GM04503 (cell line): ENCODE measurements around the gene GJA10.
A peak's percentile ranks its signal among the peaks of the same experiment; 100 is the strongest.
"Not testable (repeated sequence)": the region's sequence is repeated elsewhere in the genome, so short reads cannot be mapped to it uniquely, and the experiment has no call there.

Experiments used
- DNase-seq: peaks from one replicate; pipeline ENCODE4 v3.0.0-alpha.2; 2012; ENCODE audit warnings: low read depth

GJA10 gene

DNA sequence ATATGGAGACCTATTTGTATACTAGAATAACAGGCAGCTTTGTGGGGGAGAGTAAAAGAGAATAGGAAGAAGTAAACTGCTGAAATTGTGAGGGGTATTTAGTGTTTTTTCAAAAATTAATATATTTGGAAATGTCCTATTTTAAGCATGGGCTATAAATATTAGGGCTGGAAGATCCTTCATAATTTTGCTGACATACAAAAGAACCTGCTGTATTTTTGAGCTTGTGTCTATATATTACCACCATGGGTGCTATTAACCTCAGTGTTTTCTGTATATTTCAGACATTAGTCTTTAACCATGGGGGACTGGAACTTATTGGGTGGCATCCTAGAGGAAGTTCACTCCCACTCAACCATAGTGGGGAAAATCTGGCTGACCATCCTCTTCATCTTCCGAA is at the start of gene GJA10:
Gene GJA10 (plus strand): TSS at position 301 of the 400 bp plus-strand sequence. CDS start 0 bp downstream, at position 301.
- DNase-seq, result no peak

DNA sequence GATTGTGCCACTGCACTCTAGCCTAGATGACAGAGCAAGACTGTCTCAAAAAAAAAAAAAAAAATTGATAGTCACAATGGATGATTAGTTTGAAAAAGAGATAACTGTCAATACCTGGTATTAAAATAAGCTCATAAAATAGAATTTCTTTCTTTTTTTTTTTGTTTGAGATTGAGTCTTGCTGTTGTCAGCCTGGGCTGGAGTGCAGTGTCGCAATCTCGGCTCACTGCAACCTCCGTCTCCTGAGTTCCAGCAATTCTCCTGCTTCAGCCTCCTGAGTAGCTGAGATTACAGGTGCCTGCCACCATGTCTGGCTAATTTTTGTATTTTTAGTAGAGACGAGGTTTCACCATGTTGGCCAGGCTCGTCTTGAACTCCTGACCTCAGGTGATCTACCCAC is 46.8 kb upstream of the GJA10 start:
- not testable (repeated sequence) for DNase-seq

DNA sequence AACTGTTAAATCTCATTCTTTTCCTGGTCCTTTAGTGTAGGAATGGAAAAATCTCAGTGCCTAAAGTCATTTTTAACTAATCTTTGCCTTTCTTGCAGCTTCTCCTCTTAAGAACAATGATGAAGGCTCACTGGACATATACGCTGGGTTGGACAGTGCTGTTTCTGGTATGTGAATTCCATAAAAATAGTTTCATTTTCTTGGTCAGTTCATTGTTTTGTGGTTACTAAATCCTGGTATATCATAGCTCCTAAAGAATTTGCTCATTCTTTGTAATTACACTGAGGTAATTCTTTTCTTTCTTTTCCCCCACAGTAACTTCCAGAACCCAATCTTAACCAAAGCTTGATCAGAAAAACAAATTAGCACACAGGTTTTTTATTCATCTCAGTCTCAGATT is 41.2 kb upstream of the GJA10 start:
- peak; percentile 23 for DNase-seq

DNA sequence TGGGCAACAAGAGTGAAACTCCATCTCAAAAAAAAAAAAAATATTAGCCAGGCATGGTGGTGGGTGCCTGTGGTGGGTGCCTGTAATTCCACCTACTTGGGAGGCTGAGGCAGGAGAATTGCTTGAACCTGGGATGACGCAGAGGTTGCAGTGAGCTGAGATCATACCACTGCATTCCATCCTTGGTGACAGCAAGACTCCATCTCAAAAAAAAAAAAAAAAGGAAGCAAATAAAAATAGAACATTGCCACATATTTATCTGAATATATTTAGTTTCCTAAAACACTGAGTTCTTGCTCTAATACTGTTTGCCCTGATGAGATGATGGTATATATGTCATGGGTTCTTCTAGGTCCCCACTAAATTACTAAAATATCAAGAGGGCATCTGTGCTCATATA is 36.2 kb upstream of the GJA10 start:
- DNase-seq, result no peak

DNA sequence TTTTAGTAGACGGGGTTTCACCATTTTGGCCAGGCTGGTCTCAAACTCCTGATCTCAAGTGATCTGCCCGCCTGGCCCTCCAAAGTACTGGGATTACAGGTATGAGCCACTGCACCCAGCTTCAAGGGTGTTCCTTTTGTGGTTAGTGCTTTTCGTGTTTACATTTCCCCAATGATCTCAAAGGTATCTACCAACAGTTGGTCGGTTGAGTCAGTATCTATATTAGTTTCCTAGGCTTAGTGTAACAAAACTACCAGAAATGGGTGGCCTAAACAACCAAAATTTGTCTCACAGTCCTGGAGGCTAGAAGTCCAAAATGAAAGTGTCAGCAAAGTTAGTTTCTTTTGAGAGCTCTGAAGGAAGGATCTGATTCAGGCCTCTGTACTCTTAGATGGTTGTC is 34.5 kb upstream of the GJA10 start:
- DNase-seq, result no peak

DNA sequence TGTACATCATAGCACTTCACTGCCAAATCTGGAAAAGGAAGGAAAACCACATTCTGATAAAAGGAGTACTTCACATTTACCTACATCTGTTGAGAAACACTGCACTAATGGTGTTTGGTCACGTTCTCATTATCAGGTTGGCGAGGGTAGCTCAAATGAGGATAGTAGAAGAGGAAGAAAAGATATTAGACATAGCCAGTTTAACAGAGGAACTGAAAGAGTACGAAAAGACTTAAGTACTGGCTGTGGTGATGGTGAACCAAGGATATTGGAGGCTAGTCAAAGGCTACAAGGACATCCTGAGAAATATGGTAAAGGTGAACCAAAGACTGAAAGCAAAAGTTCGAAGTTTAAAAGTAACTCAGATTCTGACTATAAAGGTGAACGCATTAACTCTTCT is 32.0 kb upstream of the GJA10 start:
- no peak for DNase-seq

DNA sequence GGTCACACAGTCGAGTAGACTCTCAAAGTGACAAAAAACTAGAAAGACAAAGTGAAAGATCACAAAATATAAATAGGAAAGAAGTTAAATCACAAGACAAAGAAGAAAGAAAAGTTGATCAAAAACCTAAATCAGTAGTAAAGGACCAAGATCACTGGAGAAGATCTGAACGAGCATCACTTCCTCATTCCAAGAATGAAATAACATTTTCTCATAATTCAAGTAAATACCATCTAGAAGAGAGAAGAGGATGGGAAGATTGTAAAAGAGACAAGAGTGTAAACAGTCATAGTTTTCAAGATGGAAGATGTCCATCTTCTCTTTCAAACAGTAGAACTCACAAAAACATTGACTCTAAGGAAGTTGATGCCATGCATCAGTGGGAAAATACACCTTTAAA is 31.6 kb upstream of the GJA10 start:
- DNase-seq, result no peak

DNA sequence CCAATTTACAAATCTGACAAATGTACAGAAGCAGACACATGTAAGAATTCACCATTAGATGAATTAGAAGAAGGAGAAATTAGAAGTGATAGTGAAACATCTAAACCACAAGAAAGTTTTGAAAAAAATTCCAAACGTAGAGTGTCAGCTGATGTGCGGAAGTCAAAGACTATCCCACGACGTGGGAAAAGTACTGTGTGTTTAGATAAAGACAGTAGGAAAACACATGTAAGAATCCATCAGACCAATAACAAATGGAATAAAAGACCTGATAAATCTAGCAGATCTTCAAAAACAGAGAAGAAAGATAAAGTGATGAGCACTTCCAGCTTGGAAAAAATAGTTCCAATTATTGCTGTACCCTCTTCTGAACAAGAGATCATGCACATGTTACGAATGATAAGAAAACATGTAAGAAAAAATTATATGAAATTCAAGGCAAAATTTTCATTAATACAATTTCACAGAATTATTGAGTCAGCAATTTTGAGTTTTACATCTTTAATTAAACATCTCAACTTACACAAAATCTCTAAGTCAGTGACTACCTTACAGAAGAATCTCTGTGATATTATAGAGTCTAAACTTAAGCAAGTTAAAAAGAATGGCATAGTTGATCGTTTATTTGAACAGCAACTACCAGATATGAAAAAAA is 28.1 kb upstream of the GJA10 start:
- DNase-seq, result no peak

DNA sequence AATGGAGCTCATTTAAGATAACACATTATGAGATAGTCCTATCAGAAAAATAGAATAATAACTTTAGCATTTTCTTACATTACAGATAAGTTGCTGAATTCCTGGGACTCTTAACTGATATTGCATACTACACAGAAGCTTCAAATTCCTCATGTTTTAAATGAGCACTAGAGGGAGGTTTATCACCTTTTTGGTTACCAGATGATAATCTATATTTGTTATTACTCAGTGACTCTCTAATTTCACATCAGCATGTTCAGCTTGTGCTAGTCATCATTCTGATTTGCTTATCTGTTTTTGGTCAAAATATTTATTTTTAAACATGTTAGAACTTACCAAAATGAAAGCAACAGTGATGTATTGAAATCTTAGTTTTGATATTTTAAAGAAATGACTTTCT is 20.5 kb upstream of the GJA10 start:
- DNase-seq, result no peak

DNA sequence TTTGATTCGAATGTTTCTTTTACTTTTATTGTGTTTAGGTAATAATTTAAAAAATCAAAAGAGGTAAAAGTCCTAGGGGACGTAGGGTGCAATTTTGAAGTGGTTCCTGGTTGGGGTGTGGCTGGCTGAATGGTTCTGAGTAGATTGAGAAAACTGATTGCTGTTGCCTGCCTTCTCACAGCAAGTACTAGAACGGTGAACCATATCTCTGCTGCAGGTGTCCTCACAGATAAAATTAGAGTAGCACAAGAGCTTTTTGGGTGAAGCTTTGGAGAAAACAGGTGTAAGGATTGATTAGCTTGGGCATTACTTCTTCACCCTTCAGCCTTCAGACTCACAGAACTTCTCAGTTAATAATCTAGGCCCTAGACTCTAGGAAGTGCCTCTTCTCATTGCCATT is 19.8 kb upstream of the GJA10 start:
- DNase-seq, result no peak

DNA sequence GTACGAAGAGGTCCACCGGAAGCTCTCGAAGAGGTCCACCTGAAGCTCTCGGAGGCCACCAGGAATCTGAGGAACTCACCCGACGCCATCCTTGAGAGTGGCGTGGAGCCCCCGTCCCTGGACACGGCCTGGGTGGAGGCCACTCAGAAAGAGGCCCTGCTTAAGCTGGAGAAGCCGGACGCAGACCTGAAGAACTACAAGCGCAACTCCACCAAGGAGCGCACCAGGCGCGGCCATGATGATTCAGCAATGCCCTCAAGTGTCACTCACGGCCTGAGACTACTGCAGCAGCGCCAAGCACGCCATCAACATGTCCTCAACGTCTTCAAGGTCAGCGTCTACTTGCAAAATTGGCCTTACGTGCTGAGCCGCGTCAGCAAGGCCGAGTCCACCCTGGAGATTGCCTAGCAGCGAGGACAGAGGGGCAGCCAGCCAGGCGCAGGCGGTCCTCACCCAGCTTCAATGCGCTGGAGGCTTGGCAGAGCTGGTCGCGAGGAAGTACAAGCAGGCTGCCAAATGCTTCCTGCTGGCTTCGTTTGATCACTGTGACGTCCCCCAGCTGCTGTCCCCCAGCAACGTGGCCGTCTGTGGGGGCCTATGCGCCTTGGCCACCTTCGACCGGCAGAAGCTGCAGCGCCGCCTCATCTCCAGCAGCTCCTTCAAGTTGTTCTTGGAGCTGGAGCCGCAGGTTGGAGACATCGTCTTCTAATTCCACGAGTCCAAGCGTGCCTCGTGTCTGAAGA is 7.7 kb upstream of the GJA10 start:
- no peak for DNase-seq

DNA sequence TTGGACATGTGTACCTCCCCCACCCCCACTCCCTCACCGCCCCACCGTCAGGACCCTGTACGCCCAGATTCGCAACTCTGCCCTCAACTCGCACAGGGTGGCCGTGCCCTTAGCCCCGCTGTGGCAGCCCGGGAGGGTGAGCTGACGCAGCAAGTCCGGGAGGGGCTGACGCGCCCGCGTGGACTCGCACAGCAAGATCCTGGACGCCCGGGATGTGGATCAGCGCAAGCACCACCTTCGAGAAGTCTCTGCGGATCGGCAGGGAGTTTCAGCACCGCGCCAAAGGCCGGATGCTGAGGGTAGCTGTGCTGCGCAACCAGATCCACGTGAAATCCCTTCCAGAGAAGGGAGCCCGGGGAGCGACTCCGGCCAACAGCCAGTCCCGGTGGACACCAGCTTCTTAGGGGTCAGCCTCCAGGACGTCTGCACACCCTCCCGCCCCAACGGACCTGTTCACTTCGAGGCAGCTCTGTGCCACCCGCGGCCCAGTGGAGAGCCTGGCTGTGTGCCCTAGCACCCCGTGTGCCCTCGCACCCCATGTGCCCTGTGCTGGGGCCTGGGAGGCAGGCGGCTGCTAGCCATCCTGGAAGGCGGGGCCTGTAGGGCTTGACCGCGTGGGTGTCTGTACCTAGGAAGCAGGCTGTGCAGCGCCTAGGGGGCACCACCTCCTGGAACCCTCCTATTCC is 6.7 kb upstream of the GJA10 start:
- no peak for DNase-seq

DNA sequence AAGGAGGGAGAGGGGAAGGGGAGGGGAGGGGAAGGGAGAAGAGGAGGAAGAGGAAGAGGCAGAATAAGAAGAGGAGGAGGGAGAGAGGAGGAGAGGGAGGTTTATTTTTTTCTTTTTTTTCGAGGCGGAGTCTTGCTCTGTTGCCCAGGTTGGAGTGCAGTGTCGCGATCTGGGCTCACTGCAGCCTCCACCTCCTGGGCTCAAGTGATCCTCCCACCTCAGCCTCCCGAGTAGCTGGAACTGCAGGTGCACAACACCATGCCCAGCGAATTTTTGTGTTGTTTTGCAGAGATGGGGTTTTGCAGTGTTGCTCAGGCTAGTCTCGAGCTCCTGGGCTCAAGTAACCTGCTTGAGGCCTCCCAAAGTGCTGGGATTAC is 6.1 kb upstream of the GJA10 start:
- DNase-seq, result no peak

DNA sequence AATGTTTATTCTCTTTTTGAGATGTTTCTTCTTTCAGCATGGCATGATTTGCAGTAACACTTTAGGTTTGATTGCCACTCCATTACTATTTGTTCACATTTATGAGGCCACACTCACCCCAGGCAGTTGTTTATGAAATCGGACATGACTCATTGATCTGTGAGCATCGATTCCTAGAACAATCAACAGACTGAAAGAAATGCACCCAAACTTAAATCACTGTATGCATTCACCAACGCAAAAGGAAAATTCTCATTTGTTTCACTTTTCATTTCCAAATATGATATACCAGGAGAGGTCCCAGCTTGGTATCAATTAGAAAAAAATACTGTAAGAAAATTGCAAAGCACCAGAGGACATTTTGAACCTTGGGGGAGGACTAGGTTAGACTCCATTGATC is 5.4 kb upstream of the GJA10 start:
- no peak for DNase-seq

DNA sequence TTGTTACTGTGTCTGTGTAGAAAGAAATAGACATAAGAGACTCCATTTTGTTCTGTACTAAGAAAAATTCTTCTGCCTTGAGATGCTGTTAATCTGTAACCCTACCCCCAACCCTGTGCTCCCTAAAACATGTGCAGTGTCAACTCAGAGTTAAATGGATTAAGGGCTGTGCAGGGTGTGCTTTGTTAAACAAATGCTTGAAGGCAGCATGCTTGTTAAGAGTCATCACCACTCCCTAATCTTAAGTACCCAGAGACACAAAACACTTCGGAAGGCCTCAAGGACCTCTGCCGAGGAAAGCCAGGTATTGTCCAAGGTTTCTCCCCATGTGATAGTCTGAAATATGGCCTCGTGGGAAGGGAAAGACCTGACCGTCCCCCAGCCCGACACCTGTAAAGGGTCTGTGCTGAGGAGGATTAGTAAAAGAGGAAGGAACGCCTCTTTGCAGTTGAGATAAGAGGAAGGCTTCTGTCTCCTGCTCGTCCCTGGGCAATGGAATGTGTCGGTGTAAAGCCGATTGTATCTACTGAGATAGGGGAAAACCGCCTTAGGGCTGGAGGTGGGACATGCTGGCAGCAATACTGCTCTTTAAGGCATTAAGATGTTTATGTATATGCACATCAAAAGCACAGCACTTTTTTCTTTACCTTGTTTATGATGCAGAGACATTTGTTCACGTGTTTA is 3.3 kb upstream of the GJA10 start:
- DNase-seq, result not testable (repeated sequence)

DNA sequence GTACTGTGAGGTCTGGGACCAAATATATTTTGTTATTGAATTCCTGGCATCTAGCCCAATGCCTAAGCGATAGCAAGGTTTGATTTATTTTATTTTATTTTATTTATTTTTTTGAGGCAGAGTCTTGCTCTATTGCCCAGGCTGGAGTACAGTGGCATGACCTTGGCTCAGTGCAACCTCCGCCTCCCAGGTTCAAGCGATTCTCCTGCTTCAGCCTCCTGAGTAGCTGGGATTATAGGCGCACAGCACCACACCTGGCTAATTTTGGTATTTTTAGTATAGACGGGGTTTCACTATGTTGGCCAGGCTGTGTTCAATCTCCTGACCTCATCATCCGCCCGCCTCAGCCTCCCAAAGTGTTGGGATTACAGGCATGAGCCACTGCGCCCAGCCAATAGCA is 1.7 kb upstream of the GJA10 start:
- not testable (repeated sequence) for DNase-seq

DNA sequence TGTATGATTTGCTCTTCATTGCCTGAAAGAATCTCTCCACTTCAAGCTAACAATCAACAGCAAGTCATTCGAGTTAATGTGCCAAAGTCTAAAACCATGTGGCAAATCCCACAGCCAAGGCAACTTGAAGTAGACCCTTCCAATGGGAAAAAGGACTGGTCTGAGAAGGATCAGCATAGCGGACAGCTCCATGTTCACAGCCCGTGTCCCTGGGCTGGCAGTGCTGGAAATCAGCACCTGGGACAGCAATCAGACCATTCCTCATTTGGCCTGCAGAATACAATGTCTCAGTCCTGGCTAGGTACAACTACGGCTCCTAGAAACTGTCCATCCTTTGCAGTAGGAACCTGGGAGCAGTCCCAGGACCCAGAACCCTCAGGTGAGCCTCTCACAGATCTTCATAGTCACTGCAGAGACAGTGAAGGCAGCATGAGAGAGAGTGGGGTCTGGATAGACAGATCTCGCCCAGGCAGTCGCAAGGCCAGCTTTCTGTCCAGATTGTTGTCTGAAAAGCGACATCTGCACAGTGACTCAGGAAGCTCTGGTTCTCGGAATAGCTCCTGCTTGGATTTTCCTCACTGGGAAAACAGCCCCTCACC is 1.1 kb downstream of the GJA10 start:
- peak; percentile 7 for DNase-seq

DNA sequence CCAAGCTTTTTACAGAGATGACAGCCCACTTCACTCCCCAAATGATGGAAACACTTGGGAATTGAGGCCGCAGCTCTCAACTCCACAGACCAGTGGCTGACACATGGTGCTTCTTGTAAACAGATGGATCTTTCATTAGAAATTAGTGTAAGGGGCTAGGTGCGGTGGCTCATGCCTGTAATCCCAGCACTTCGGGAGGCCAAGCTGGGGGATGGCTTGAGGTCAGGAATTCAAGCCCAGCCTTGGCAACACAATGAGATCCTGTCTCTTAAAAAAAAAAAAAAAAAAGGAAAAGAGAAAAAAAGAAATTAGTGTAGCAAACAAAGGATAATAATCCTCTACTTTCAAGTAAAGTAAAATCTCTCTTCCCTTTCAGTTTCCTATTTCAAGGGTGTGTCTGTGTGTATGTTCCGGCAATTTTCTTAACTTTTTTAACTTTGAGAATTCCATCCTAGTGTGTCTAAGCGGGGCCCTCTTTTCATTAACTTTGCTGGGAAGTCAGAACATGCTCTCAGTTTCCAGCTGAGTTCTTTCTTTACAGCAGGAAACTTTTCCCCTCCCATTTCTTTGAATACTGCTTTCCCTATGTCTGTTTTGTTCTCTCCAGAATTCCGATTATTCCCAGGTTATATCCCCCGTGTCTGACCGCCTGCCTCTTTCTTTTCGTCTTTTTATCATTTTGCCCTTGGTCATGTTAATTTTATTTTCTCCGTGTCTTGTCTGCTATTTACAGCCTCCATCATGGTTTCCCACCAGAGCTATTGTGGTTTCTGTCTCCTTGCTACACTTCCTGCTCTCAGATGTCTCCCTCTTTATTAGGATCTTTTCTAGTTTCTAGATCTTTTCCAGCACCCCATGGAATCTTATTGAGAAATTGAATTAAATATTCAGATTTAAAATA is 16.0 kb downstream of the GJA10 start:
- not testable (repeated sequence) for DNase-seq

DNA sequence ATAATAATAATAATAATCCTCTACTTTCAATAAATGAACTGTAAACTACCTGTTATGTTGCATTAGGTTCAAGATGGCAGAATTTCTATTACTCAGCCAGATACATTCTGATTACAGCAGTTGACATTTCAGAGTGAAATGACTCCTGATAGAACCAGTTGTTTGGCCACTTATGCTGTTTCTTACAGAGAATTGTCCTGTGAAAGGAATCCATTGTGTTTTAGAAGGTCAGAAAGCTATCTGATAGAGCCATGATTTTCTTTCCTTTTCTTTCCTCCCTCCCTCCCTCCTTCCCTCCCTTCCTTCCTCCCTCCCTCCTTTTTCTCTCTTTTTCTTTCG is 16.6 kb downstream of the GJA10 start:
- DNase-seq, result no peak

DNA sequence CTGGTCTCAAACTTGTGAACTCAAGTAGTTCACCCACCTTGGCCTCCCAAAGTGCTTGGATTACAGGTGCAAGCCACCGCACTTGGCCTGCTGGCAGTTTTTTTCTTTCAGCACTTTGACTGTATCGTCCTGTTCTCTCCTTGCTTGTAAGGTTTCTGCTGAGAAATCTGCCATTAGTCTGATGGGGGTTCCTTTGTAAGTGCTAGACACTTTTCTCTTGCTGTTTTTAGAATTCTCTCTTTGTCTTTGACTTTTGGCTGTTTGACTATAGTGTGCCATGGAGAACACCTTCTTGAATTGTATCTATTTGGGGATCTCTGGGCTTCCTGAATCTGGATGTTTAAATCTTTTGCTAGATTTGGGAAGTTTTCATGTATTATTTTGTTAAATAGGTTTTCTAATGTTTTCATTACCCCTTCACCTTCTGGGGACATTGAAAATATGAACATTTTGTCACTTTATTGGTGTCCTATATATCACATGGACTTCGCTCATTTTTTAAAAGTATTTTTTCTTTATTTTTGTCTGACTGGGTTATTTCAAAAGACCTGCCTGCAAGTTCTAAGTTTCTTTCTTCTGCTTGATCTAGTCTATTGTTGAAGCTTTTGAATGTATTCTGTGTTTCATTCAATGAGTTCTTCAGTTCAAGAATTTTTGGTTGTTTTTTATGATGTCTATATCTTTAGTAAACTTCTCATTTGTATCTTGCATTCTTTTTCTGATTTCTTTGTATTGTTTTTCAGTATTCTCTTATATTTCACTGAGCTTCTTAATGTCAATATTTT is 22.1 kb downstream of the GJA10 start:
- no peak for DNase-seq

DNA sequence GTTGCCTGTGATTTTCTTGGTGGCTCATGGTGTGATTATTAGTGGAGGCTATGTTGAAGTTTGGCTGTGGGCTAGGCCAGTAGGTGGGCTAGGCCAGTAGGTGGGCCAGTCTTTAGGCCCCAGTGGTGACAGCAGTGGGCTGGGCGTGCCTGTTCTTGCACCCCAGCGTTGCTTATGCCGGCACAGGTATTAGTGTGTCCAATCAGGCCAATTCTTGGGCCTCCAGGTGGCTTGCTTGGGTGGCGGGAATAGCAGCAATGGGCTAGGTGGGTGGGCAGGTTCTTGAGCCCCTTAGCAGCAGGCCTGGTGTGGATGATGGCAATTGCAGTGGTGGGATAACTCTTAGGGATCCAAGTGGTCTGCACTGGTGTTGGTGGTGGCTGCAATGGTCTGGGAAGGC is 22.9 kb downstream of the GJA10 start:
- no peak for DNase-seq
